PC-9 (cell line): ENCODE results near the gene TMF1.

Experiments used
- EZH2 ChIP-seq: fragments of 200-600 bp; sonication (generic); IDR thresholded peaks from 2 replicates; pipeline ENCODE4 v1.8.0; 2017; ENCODE audit warnings: antibody characterized with exemption, low read depth
- TF ChIP-seq, protein P1 (sequence below): fragments of 200-600 bp; sonication (generic); conservative IDR thresholded peaks from 2 replicates; pipeline ENCODE4 v1.6.1; 2017; ENCODE audit warnings: mixed run types, antibody characterized with exemption, mild to moderate bottlenecking, moderate library complexity

DNA sequence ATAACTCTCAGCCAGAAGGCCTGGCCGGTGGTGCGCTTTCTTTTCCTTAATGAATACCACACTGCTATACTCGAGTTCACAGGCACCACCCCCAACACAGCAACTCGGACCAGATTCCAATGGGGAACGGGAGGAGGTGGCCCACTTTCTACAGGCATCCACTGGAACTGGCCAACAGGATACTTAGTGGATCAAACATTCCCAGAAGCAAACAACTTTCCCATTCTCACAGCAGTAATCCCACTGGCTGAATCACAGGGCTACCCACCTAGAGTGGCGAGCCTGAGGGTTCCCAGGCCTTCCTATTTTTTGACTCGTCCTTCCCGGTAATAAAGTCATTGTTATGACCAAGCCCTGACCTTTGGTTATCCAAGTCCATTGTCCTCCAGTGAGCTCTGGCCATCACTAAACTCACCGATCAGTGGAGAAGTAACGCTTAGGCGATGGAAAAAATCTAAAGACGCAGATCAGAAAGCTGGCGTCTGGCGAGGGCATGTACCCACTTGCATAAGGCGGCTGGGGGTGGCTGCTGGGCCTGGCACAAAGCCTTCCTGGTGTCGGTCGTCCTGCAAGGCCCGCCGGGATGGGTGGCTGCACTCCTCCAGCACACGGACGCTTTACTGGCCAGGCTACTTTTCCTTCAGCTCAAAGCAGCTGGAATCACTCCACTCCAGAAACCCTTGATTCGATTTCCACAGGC lies 39.9 kb downstream of the TMF1 start:
- TF ChIP-seq, protein P1, sequence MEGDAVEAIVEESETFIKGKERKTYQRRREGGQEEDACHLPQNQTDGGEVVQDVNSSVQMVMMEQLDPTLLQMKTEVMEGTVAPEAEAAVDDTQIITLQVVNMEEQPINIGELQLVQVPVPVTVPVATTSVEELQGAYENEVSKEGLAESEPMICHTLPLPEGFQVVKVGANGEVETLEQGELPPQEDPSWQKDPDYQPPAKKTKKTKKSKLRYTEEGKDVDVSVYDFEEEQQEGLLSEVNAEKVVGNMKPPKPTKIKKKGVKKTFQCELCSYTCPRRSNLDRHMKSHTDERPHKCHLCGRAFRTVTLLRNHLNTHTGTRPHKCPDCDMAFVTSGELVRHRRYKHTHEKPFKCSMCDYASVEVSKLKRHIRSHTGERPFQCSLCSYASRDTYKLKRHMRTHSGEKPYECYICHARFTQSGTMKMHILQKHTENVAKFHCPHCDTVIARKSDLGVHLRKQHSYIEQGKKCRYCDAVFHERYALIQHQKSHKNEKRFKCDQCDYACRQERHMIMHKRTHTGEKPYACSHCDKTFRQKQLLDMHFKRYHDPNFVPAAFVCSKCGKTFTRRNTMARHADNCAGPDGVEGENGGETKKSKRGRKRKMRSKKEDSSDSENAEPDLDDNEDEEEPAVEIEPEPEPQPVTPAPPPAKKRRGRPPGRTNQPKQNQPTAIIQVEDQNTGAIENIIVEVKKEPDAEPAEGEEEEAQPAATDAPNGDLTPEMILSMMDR, result no peak
- no peak for TF ChIP-seq EZH2
